ENCODE results near the gene CCNI2.

- TF ChIP-seq EP300 (IDR thresholded peaks at IDR 0.05) (no peak), CTCF (IDR thresholded peaks at IDR 0.05) (no peak)
Observed at GRCh38 chr5:132765311-132766019, 18.2 kb downstream of the CCNI2 start.

All from tibial nerve (tissue), 4 donors.